ENCODE measurements around the gene PPM1J. TPM values are rescaled to one million over a fixed set of nuclear protein-coding genes. Genes with fewer than 3 reads are reported as not detected.
A peak's percentile ranks its signal among the peaks of the same experiment; 100 is the strongest.

Gene PPM1J
- polyA plus RNA-seq, 3 donors, result 0.28 to 0.75 (median 0.69) TPM

DNA sequence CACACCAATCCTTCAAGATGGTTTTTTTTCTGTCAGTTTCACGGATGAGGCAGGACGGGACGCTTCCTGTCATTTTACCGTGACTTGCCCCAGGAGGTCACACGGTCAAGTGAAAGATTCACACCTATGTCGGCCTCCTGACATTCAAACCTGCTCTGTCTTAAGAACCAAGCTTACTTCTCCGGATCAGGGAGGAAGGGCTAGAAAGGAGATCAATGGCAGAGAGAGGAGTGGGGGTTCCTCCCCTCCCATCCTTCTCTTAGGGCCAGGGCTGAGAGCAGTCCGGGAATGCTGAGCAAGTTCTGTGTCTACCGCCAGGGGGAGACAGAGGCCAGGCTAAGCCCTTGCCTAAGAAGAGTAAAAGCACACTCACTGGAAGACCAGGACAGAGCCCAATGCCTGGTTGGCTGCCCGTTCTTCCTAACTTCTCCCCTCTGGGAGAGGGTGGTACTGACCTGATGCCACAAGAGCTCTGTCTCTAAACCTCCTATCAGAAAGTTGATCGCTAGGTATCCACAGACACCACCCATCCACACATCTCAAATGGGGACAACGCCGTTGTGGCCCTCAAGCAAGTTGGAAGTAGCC lies 1.1 kb upstream of the PPM1J start:
- Histone ChIP-seq H3K9ac (ENCODE audit: insufficient read depth, low read length, poor library complexity, severe bottlenecking) (no peak overlapping the region), H3K4me2 (replicated peaks; ENCODE audit: extremely low read depth, low read length, poor library complexity, severe bottlenecking) (peak overlapping the region; percentile 86), H2AFZ (ENCODE audit: insufficient read depth, low read depth, low read length, poor library complexity, severe bottlenecking) (peak overlapping the region; percentile 67), H3K9me3 (replicated peaks in 1 of 2; ENCODE audit: control insufficient read depth in 1 of 2, insufficient read depth in 1 of 2, low read length in 2 of 2) (no peaks in the 10 kb centered on the region), H3K27ac (ENCODE audit: low read depth in 1 of 2, low read length in 2 of 2) (no peak overlapping the region), H3K4me3 (replicated peaks in 1 of 3; ENCODE audit: low read depth in 2 of 3, low read length in 3 of 3) (peak overlapping the region; percentile 46 to 76 (median 57)), H3K27me3 (ENCODE audit: control insufficient read depth in 2 of 2, insufficient read depth in 2 of 2, low read length in 2 of 2) (peaks cover 0 to 11% of the 10 kb centered on the region in 2 donors), H3K79me2 (ENCODE audit: insufficient read depth, low read length) (no peaks in the 10 kb centered on the region), H3K36me3 (replicated peaks in 1 of 2; ENCODE audit: control insufficient read depth in 1 of 2, insufficient read depth in 2 of 2, low read length in 2 of 2) (no peaks in the 10 kb centered on the region), H3K4me1 (ENCODE audit: control insufficient read depth in 1 of 2, insufficient read depth in 2 of 2, low read length in 2 of 2) (peaks cover 32 to 38% of the 10 kb centered on the region in 2 donors), H4K20me1 (ENCODE audit: insufficient read depth, low read length) (no peaks in the 10 kb centered on the region)
- peaks cover 21 to 42% (median 25%) of the 10 kb centered on the region in 3 donors for H3K27me3 Mint-ChIP-seq (ENCODE audit: low read depth in 3 of 3)
- TF ChIP-seq, protein P1, sequence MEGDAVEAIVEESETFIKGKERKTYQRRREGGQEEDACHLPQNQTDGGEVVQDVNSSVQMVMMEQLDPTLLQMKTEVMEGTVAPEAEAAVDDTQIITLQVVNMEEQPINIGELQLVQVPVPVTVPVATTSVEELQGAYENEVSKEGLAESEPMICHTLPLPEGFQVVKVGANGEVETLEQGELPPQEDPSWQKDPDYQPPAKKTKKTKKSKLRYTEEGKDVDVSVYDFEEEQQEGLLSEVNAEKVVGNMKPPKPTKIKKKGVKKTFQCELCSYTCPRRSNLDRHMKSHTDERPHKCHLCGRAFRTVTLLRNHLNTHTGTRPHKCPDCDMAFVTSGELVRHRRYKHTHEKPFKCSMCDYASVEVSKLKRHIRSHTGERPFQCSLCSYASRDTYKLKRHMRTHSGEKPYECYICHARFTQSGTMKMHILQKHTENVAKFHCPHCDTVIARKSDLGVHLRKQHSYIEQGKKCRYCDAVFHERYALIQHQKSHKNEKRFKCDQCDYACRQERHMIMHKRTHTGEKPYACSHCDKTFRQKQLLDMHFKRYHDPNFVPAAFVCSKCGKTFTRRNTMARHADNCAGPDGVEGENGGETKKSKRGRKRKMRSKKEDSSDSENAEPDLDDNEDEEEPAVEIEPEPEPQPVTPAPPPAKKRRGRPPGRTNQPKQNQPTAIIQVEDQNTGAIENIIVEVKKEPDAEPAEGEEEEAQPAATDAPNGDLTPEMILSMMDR (IDR thresholded peaks at IDR 0.05), result peak; percentile 99
- H3K36me3 Mint-ChIP-seq, result peaks cover 0 to 1% of the 10 kb centered on the region in 2 donors
- H3K4me3 Mint-ChIP-seq, result peak overlapping the region; percentile 80 to 92
- 32% methylated on average over 7 of the region's 13 CpGs for WGBS (ENCODE audit: insufficient coverage)
- intact Hi-C loops (cut with micrococcal nuclease), result loop anchor here (2.0 to 10.0 kb wide), 6 partner anchors 89 to 1569 kb away; partner anchors contain the start of genes LRIG2 (in 1 of the 2) and SLC16A1 (in 1 of the 2)
- H3K4me1 Mint-ChIP-seq, result peaks cover 30% of the 10 kb centered on the region
- H3K9me3 Mint-ChIP-seq, result no peaks in the 10 kb centered on the region
- DNase-seq, result peak; percentile 70 to 88 (median 84)
- peak overlapping the region in 1 of 7 donors; percentile 4 for H3K27ac Mint-ChIP-seq

DNA sequence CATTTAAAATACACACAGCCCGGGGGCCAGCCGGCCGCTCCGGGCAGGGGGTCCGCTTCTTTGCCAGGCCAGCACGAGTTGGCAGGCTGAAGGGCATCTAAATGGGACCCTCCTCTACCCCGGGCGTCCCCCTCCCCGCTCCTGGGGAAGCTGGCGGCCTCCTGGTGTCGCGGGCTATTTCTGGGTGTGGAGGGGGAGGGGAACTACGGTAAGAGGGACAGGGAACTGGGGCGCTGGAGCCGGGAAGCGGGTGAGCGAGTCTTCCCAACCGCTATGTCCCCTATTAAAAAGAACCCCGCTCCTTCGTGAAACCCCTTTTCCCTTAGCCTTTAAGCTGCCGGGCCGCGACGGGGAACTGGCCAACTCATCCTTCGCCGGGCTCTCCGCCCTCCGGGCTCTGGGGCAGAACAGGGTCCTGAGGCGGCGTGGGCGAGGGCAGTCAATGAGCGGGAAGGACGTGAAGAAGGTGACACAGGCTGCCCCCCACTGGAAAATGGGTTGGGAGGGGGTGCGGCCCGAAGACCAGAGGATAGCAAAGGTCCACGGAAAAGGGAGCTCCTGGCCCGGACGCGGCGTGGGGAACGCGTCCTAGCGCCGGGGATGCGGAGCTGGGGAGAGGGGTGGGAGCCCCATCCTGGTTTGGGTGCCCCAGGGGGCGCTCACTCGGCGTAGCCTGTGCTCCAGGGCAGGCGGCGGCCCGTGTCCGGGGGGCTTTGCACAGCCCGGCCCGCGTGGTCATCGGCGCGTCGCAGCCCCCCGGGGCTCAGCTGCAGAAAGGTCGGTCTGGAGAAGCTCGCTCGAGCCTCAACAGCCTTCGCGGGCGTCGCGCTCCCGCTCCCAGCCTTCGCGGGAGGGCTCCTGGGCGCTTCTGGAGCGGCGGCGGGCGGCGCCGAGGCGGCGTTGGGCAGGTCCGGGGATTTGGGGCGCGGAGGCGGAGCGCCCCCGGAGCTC lies 544 bp downstream of the PPM1J start:
- under 1% methylated on average over 79 of the region's 86 CpGs for WGBS (ENCODE audit: insufficient coverage)
- peaks cover 32 to 38% of the 10 kb centered on the region in 2 donors for H3K4me1 ChIP-seq (ENCODE audit: control insufficient read depth in 1 of 2, insufficient read depth in 2 of 2, low read length in 2 of 2)
- no peaks in the 10 kb centered on the region for H3K9me3 Mint-ChIP-seq
- H3K27ac ChIP-seq (ENCODE audit: low read depth in 1 of 2, low read length in 2 of 2), result no peak overlapping the region
- no peaks in the 10 kb centered on the region for H4K20me1 ChIP-seq (ENCODE audit: insufficient read depth, low read length)
- peak overlapping the region; percentile 19 for H3K9ac ChIP-seq (ENCODE audit: insufficient read depth, low read length, poor library complexity, severe bottlenecking)
- DNase-seq, result peak in 2 of 3 donors; percentile 26 to 34
- intact Hi-C loops (cut with micrococcal nuclease), result loop anchor here (5.0 to 10.0 kb wide), 6 partner anchors 93 to 1570 kb away; partner anchors contain the start of genes LRIG2 (in 1 of the 2) and SLC16A1 (in 1 of the 2)
- TF ChIP-seq, protein P1 (IDR thresholded peaks at IDR 0.05), result no peak
- H3K4me3 ChIP-seq (replicated peaks in 1 of 3; ENCODE audit: low read depth in 2 of 3, low read length in 3 of 3), result peak overlapping the region; percentile 16 to 76 (median 44)
- H2AFZ ChIP-seq (ENCODE audit: insufficient read depth, low read depth, low read length, poor library complexity, severe bottlenecking), result peak overlapping the region; percentile 62
- peaks cover 28% of the 10 kb centered on the region for H3K4me1 Mint-ChIP-seq
- peak overlapping the region in 3 of 7 donors; percentile 40 to 73 (median 68) for H3K27ac Mint-ChIP-seq
- H3K9me3 ChIP-seq (replicated peaks in 1 of 2; ENCODE audit: control insufficient read depth in 1 of 2, insufficient read depth in 1 of 2, low read length in 2 of 2), result no peaks in the 10 kb centered on the region
- no peaks in the 10 kb centered on the region for H3K36me3 ChIP-seq (replicated peaks in 1 of 2; ENCODE audit: control insufficient read depth in 1 of 2, insufficient read depth in 2 of 2, low read length in 2 of 2)
- peak overlapping the region; percentile 89 to 94 for H3K4me3 Mint-ChIP-seq
- peak overlapping the region; percentile 86 for H3K4me2 ChIP-seq (replicated peaks; ENCODE audit: extremely low read depth, low read length, poor library complexity, severe bottlenecking)
- peaks cover 25 to 52% (median 33%) of the 10 kb centered on the region in 3 donors for H3K27me3 Mint-ChIP-seq (ENCODE audit: low read depth in 3 of 3)
- H3K36me3 Mint-ChIP-seq, result peaks cover 0 to 1% of the 10 kb centered on the region in 2 donors
- no peaks in the 10 kb centered on the region for H3K79me2 ChIP-seq (ENCODE audit: insufficient read depth, low read length)
- H3K27me3 ChIP-seq (ENCODE audit: control insufficient read depth in 2 of 2, insufficient read depth in 2 of 2, low read length in 2 of 2), result peaks cover 0 to 14% of the 10 kb centered on the region in 2 donors
